Brain pericyte (primary cell): ENCODE measurements around the gene SCIN.
"Not testable (repeated sequence)": the region's sequence is repeated elsewhere in the genome, so short reads cannot be mapped to it uniquely, and the experiment has no call there.

Source experiments
- DNase-seq: peaks from one replicate; pipeline ENCODE4 v3.0.0-alpha.2; 2012; ENCODE audit warnings: low read depth, low spot score

Gene SCIN

DNA sequence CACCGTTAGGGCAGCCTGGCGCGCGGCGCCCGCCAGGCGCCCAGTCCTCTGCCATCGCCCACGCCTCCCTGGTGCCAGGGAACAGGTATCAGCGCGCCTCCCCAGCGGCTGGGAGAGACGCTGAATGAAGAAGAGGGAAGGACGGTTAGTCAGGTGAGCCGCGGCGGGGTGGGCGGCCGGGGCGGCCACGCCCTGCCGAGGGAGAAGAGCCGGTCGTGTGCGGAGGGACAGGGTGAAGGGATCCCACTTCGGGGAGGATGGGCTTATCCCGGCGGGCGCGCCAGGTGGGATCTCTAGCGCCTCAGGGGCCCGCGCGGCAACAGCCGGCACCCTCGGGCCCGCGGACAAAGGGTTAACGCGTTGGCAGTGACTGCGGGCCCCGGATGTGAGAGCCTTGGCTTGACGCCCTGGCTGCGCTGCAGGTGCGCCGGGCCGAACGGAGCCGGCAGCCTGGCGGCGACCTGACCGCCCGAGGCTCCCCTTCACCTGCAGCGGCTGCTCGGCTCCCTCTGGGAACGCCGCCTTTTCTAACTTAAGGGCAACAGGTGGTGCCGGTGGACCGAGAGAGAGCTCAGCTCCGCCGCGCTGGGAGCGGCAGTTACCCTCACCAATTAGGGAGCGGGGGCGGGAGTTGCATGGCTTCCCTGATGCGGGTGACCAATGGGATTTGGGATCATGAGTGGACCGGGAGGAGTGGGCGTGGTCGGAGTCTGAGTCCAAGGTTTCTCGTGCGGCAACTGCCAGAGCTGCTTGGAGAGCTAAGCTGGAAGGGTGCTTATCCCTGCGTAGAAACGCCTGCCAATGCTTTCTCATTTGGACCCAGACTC, 116.6 kb downstream of the SCIN start, which contains the start of gene ARL4A:
ARL4A (plus strand) TSS at position 743 of the 827 bp plus-strand sequence. CDS start 622 bp downstream, outside the sequence.
- DNase-seq, result peak; percentile 97

DNA sequence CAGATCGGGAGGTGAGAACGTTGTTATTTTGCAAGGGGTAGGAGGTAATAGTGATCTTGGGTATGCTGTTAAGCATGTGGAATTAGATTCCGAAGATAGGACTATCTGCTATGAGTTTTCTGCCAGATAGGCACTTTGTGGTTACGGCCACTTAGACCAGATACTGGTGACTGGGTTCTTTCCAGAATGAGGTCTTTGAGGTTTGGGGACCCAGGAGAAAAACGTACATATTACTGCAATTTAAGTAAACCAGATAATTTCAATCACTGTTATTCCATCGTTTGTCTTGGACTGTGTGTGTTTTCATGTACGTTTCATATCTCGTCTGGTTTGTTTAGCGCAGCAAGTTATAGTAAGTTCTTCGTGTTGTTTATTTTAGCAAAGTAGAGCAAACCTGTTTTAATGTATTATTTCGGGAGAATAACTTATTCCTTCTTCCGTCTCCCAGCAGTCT, 117.2 kb downstream of the SCIN start:
- DNase-seq, result no peak

DNA sequence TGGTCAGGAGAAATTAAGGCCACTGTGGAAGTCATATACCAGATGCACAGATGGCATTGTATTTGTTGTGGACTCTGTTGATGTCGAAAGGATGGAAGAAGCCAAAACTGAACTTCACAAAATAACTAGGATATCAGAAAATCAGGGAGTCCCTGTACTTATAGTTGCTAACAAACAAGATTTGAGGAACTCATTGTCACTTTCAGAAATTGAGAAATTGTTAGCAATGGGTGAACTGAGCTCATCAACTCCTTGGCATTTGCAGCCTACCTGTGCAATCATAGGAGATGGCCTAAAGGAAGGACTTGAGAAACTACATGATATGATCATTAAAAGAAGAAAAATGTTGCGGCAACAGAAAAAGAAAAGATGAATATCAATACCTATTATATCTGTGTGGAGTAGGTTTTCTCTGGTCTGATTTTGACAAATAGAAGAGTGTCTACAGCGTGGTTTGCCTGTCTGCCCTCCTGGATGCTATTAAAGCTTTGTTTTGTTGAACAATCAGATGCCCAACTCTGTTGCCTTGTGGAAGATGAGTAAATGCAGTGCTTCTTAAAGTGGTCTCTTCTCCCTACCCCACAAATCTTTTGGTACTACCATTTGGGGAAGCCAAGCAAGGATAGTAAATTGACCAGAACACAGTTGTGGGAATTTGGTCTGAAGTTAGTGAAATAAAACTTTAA, 118.1 kb downstream of the SCIN start:
- DNase-seq, result not testable (repeated sequence)

DNA sequence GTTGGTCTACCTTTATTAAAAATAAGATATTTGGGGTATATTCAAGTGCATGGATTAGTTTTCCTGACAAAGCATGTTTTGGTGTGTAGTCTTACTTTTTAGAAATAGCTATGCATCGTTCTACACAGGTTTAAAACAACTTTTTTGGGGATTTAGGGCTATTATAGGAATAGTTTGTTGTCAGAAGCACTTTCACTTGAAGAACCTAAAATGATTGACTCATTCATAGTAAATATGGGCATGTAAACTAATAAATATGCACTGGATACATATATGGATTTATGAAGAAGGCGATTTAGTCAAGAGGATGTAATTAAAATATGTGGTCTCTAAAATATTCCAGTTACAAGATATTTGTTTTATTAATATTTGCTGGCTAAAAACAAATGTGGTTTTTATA, 118.9 kb downstream of the SCIN start:
- no peak for DNase-seq

DNA sequence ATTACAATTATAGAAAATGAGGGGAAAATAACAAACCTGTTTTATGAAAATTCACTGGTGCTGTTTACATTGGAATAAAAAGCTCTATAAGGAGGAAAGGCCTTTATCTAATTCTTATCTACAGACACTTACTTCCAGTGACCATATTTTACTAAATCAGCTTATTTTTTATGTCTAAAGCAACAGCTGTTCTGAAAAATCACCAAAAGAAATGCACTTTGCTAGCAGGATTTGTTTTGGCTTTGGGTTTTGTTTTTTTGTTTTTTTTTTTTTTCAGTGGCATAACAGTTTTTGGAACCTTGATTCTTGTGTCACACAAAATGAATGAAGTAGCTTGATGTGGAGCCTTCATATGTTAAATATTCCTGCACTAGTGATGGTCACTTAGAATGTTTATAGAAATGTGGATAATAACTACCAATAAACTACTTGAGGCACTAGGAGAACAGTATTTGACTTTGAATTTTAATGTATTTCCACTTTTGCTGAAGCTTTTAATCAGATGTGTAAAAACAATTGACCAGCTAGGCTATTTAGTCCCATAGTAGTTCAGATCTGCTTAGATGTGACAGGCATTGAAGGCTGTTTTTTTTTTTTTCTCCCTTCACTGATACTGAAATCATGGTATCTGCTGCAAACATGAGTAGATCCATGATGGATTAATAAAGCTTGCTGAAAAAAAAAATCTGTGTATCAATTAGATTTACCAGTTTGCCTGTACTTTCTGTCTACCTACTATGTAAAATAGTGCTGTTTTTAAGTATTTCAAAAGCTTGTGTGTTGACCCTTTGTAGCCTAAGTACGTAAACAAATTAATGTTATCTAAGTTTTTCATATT, 119.7 kb downstream of the SCIN start:
- DNase-seq, result no peak

DNA sequence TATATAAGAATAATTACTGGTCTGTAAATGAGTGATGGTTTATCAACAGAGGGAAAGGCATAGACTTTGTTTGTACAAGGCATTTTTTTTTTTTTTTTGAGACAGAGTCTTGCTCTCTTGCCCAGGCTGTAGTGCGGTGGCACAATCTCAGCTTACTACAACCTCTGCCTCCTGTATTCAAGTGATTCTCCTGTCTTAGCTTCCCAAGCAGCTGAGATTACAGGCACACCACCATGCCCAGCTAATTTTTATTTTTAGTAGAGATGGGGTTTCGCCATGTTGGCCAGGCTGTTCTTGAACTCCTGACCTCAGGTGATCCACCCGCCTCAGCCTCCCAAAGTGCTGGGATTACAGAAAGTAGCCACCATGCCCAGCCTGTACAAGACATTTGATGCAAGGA, 120.9 kb downstream of the SCIN start:
- not testable (repeated sequence) for DNase-seq

DNA sequence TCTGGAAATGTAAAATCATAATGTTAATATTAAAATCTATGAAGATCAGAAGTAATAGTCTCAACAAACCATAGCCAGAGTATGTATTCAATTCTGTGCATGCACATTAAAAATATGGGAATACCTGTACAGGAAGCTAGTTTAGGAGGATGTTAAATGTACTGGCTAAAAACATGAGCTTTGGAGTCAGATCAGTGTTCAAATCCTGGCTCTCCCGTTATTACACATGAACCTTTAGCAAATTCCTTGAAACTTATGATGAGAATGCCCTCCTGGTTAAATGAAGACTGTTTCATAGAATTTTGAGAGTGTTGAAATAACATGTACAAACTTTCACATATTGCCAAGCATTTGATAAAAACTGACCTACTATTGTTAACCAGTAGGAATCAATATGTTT, 121.5 kb downstream of the SCIN start:
- no peak for DNase-seq

DNA sequence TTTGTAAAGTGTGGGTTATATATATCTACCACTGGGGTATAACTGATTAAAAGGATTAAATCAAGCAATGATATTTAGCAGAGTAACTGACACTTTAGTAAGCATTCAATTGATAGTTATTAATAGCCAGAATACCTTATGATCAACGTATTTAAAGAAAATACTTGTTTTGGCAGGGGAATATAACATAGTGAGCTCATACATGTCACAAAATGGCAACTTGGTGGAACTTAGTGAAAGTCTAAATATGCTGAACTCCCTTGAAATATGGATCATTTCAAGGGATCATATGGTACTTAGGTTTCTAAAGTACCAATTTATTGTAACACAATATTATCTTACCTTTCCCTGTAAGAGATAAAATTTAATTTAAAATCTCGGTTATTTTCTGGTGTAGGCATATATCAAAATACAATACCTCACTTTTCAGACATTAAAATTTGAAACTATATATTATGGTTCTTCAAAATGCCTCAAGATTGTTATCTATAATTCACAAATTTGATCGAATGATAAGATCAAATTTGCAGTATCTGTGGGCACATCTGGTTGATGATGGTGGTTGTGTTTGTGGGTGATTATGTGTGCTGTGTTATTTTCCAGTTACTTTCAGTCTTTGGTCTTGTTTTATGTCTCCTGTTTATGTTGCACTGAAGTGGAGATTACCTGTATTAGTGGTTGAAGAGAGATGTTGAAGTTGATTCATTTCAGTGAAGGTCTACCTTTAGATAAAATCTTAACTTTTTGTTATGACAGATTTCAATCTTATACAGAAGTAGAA, 122.1 kb downstream of the SCIN start:
- DNase-seq, result no peak

DNA sequence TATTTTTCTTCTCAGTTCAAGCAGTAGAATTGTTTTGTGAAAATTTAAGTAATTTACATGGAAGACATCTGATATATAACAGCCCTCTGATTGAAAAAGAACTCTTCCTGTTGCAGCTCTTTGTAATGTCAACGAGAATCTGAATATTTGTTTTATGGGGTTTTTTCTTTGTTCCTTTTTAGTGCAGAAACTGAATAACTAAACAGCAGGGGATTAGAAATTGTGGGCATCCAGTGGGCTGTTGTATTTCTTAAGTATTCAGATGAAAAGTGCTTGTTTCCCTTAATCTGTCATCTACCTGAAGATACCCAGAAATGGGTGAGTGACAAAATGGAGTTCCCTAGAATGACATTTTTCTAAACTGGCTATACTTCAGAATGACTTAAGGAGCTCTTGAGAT, 124.3 kb downstream of the SCIN start:
- DNase-seq, result no peak

DNA sequence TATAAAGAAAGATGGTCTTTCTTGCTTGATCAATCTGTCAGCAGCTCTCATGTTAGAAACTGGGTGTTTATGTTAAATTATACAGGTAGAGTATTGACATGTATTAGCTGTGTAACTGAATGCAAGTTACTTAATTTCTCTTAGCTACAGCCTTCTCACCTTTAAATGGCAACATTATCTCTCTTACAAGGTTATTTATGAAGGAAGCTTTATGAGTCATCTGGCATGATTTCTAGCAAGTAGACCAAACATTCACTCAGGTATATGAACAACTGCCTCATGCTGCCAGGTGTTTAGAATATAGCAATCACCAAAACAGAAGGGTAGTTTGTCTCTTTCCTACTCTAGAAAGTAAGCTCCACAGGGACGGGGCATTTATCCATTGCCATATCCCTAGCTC, 125.4 kb downstream of the SCIN start:
- no peak for DNase-seq

DNA sequence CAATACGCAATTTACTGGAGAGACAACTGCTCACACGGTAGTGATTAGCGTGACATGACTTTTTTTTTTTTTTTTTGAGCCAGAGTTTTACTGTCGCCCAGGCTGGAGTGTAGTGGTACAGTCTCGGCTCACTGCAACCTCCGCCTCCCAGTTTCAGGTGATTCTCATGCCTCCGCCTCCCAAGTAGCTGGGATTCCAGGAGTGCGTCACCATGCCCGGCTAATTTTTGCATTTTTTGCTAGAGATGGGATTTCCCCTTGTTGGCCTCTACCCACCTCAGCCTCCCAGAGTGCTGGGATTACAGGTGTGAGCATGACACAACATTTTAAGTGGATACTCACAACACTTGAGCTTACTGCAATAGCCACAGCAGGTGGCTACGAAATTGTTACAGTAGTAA, 128.8 kb downstream of the SCIN start:
- DNase-seq, result no peak

DNA sequence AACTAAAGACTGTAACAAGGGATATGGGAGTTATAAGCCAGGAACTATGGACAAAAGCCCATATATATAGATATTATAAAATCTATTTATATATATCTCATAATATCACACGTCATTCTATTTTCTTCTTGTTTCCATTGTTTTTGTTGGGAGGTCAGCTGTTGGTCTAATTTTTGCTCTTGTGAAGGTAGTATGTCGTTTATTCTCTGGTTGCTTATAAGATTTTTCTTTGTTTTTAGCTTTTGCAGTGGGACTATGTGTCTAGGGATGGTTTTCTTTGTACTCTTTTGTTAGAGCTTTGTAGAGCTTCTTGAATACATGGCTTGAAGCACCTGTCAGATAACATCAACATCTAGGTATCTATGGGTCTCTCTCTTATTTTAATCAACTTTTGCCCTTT, 130.9 kb downstream of the SCIN start:
- no peak for DNase-seq

DNA sequence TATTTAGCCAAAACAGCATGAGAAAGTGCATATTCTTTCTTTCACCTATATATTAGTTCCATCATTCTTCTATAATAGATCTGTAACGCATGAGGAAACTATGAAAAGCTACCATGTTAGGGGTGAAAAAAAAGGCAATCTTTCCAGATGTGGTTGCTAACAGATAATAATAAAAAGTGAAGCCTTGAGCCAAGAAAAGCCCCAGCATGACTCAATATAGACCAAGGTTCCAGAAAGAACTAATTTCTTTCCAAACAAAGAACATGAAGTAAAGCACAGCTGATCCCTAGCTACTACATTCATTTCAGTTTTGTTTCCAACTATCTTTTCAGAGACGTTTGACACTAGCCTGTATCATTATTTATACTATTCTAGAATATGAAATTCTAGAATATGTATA, 133.4 kb downstream of the SCIN start:
- DNase-seq, result no peak

DNA sequence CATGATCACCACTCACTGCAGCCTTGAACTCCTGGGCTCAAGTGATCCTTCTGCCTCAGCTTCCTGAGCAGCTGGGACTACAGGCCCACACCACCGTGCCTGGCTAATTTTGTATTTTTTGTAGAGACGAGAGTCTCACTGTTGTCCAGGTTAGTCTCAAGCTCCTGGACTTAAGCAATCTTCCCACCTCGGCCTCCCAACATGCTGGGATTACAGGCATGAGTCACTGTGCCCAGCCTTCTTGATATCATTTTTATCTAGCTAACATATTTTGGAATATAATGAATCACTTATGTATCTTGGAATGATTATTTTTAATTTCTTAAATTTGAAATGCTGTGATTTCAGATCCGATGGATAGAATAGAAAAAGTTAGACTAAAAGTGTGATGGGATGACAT, 135.4 kb downstream of the SCIN start:
- no peak for DNase-seq

DNA sequence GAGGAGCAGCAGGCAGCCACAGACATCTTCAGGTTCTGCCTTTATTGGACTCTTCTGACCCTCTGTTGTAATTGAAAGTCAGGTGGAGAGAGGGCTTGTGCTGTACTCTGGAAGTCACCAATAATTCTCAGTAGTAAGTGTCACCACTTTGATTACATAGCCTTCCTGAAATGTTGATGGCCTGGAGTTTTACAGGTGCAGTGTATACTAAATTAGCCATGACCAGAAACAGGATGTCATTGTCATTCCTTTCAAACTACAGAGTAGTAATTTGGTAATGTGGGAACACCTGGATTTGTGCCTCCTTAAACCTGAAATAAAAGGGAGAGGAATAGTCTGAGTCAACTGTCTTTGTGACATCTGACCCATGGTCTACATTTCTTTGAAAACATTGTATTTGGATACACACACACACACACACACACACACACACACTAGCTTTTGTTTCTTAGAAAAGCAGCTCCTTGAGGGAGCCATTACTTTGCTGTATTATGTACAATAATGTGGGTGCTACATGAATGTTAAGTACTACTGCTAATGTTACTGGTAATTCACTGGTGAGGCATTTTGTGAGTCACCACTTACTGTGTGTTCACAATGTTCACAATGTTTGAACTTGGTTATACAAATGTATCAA, 136.5 kb downstream of the SCIN start:
- DNase-seq, result no peak

DNA sequence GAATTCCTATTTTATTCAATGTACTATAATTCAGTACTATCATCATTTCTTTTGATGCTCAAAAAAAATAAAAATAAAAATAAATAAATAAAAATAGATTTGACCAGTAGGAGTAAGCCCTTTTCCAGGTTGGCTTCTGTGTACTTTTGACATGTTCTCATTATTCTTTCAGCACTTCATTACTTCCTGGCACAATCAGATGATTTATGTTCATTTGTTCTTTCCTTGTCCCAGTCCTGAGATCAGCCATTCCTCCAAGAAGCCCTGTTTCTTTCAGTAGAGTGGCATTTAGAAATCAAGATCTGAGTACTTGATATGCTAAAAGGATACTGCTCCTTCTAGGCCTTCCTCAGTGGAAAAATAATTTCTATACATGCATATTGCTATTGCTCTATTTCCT, 137.8 kb downstream of the SCIN start:
- DNase-seq, result no peak
